ENCODE data around the gene MMP15. TPM values are rescaled to one million over a fixed set of nuclear protein-coding genes. Genes with fewer than 3 reads are reported as not detected.
"Not testable (repeated sequence)": the region's sequence is repeated elsewhere in the genome, so short reads cannot be mapped to it uniquely, and the experiment has no call there.

The MMP15 gene
- total RNA-seq, 1 donor from 2014 or later = 16.3 TPM

GRCh38 chr16:58085171-58085570, 59.6 kb downstream of the MMP15 start:
- H3K36me3 Mint-ChIP-seq = no peaks in the 10 kb centered on the region
- DNase-seq (ENCODE audit: low spot score in 2 of 2, unreplicated experiment in 2 of 2) = no peak
- H3K4me3 Mint-ChIP-seq = no peak overlapping the region
- TF ChIP-seq CTCF (IDR thresholded peaks at IDR 0.05; ENCODE audit: unreplicated experiment) = no peak
- H3K27me3 Mint-ChIP-seq (ENCODE audit: low read depth) = no peaks in the 10 kb centered on the region
- H3K27ac Mint-ChIP-seq = no peak overlapping the region
- H3K9me3 Mint-ChIP-seq = no peaks in the 10 kb centered on the region
- no peaks in the 10 kb centered on the region for H3K4me1 Mint-ChIP-seq

GRCh38 chr16:58085584-58086251, 60.2 kb downstream of the MMP15 start:
- H3K9me3 Mint-ChIP-seq = no peaks in the 10 kb centered on the region
- no peaks in the 10 kb centered on the region for H3K4me1 Mint-ChIP-seq
- DNase-seq (ENCODE audit: low spot score in 2 of 2, unreplicated experiment in 2 of 2) = no peak
- TF ChIP-seq CTCF (IDR thresholded peaks at IDR 0.05; ENCODE audit: unreplicated experiment) = no peak
- no peaks in the 10 kb centered on the region for H3K27me3 Mint-ChIP-seq (ENCODE audit: low read depth)
- H3K36me3 Mint-ChIP-seq = no peaks in the 10 kb centered on the region
- no peak overlapping the region for H3K4me3 Mint-ChIP-seq
- H3K27ac Mint-ChIP-seq = no peak overlapping the region

GRCh38 chr16:58086381-58087208, 61.0 kb downstream of the MMP15 start:
- Mint-ChIP-seq H3K4me1 (no peaks in the 10 kb centered on the region), H3K27ac (no peak overlapping the region), H3K36me3 (no peaks in the 10 kb centered on the region), H3K9me3 (no peaks in the 10 kb centered on the region), H3K27me3 (ENCODE audit: low read depth) (no peaks in the 10 kb centered on the region), H3K4me3 (no peak overlapping the region)
- TF ChIP-seq CTCF (IDR thresholded peaks at IDR 0.05; ENCODE audit: unreplicated experiment) = no peak
- no peak for DNase-seq (ENCODE audit: low spot score in 2 of 2, unreplicated experiment in 2 of 2)

GRCh38 chr16:58087209-58087913, 61.8 kb downstream of the MMP15 start:
- H3K4me1 Mint-ChIP-seq = no peaks in the 10 kb centered on the region
- DNase-seq (ENCODE audit: low spot score in 2 of 2, unreplicated experiment in 2 of 2) = no peak
- peaks cover 6% of the 10 kb centered on the region for H3K27me3 Mint-ChIP-seq (ENCODE audit: low read depth)
- H3K27ac Mint-ChIP-seq = no peak overlapping the region
- H3K36me3 Mint-ChIP-seq = no peaks in the 10 kb centered on the region
- TF ChIP-seq CTCF (IDR thresholded peaks at IDR 0.05; ENCODE audit: unreplicated experiment) = no peak
- H3K9me3 Mint-ChIP-seq = no peaks in the 10 kb centered on the region
- H3K4me3 Mint-ChIP-seq = no peak overlapping the region

- Mint-ChIP-seq H3K36me3 (no peaks in the 10 kb centered on the region), H3K9me3 (no peaks in the 10 kb centered on the region), H3K4me1 (no peaks in the 10 kb centered on the region), H3K4me3 (no peak overlapping the region), H3K27me3 (ENCODE audit: low read depth) (peaks cover 11% of the 10 kb centered on the region), H3K27ac (no peak overlapping the region)
- no peak for TF ChIP-seq CTCF (IDR thresholded peaks at IDR 0.05; ENCODE audit: unreplicated experiment)
- DNase-seq (ENCODE audit: low spot score in 2 of 2, unreplicated experiment in 2 of 2) = no peak
Measured at GRCh38 chr16:58088091-58088490, 62.5 kb downstream of the MMP15 start.

- H3K27me3 Mint-ChIP-seq (ENCODE audit: low read depth) = peaks cover 18% of the 10 kb centered on the region
- H3K4me1 Mint-ChIP-seq; H3K9me3 Mint-ChIP-seq; H3K36me3 Mint-ChIP-seq; H3K27ac Mint-ChIP-seq; H3K4me3 Mint-ChIP-seq; DNase-seq (ENCODE audit: low spot score in 2 of 2, unreplicated experiment in 2 of 2): not testable (repeated sequence)
Measured at GRCh38 chr16:58090396-58090795, 64.8 kb downstream of the MMP15 start.

Measured in mesothelial cell of epicardium (in vitro differentiated cells).